SK-N-SH (cell line): ENCODE data around the gene YBX2.

Experiments used
- CHD2 ChIP-seq: fragments of 150-350 bp; IDR thresholded peaks from 2 replicates; pipeline ENCODE4 v1.6.1; 2018; ENCODE audit warnings: low read length; ENCODE audit not compliant: partially characterized antibody
- CTCF ChIP-seq: fragments of 200-600 bp; sonication (generic); IDR thresholded peaks from 2 replicates; pipeline ENCODE4 v1.6.1; 2017; ENCODE audit warnings: antibody characterized with exemption, mild to moderate bottlenecking, moderate library complexity
- EP300 ChIP-seq, 2 experiments: IDR thresholded peaks; 2 replicates each; pipeline versions ENCODE4 v1.4.0 to v1.6.1; 2012; ENCODE audit warnings: borderline replicate concordance in 1 of 2, low read depth in 1 of 2, low read length in 1 of 2
- FOSL2 ChIP-seq: IDR thresholded peaks from 2 replicates; pipeline ENCODE4 v1.4.0; 2012; ENCODE audit warnings: low read depth, mild to moderate bottlenecking, moderate library complexity, borderline replicate concordance
- JUND ChIP-seq: IDR thresholded peaks from 2 replicates; pipeline ENCODE4 v1.4.0; 2012
- NFIC ChIP-seq: IDR thresholded peaks from 2 replicates; pipeline ENCODE4 v1.4.0; 2012; ENCODE audit warnings: borderline replicate concordance
- NRF1 ChIP-seq: IDR thresholded peaks from 2 replicates; pipeline ENCODE4 v1.6.1; 2012; ENCODE audit warnings: low read depth, mild to moderate bottlenecking, low read length
- PBX3 ChIP-seq: IDR thresholded peaks from 2 replicates; pipeline ENCODE4; 2012
- POLR2AphosphoS5 ChIP-seq: IDR thresholded peaks from 2 replicates; pipeline ENCODE4 v1.6.1; 2012; ENCODE audit warnings: low read depth, low read length
- RAD21 ChIP-seq: IDR thresholded peaks from 2 replicates; pipeline ENCODE4 v1.6.1; 2012; ENCODE audit warnings: mild to moderate bottlenecking, low read length
- SMC3 ChIP-seq: IDR thresholded peaks from 2 replicates; pipeline ENCODE4 v1.6.1; 2012; ENCODE audit warnings: low read depth, low read length, improper control_type of control experiment
- TEAD4 ChIP-seq: IDR thresholded peaks from 2 replicates; pipeline ENCODE4 v1.4.0; 2012; ENCODE audit warnings: mild to moderate bottlenecking, borderline replicate concordance; ENCODE audit not compliant: insufficient read depth
- USF2 ChIP-seq: fragments of 150-350 bp; IDR thresholded peaks from 2 replicates; pipeline ENCODE4 v1.6.1; 2017; ENCODE audit warnings: antibody characterized with exemption, low read length, low read depth, borderline replicate concordance
- TF ChIP-seq, protein P1 (sequence below): IDR thresholded peaks from 2 replicates; pipeline ENCODE4 v1.6.1; 2012; ENCODE audit warnings: mild to moderate bottlenecking, low read depth, low read length, moderate library complexity

- TF ChIP-seq CTCF (no peak), RAD21 (no peak), USF2 (no peak), POLR2AphosphoS5 (no peak), CHD2 (no peak), EP300 (IDR thresholded peaks at IDR 0.05; ENCODE audit: borderline replicate concordance in 1 of 2, low read depth in 1 of 2, low read length in 1 of 2) (no peak), NRF1 (no peak), TEAD4 (no peak), JUND (no peak), PBX3 (no peak), SMC3 (no peak), FOSL2 (no peak), NFIC (no peak)
- TF ChIP-seq, protein P1, sequence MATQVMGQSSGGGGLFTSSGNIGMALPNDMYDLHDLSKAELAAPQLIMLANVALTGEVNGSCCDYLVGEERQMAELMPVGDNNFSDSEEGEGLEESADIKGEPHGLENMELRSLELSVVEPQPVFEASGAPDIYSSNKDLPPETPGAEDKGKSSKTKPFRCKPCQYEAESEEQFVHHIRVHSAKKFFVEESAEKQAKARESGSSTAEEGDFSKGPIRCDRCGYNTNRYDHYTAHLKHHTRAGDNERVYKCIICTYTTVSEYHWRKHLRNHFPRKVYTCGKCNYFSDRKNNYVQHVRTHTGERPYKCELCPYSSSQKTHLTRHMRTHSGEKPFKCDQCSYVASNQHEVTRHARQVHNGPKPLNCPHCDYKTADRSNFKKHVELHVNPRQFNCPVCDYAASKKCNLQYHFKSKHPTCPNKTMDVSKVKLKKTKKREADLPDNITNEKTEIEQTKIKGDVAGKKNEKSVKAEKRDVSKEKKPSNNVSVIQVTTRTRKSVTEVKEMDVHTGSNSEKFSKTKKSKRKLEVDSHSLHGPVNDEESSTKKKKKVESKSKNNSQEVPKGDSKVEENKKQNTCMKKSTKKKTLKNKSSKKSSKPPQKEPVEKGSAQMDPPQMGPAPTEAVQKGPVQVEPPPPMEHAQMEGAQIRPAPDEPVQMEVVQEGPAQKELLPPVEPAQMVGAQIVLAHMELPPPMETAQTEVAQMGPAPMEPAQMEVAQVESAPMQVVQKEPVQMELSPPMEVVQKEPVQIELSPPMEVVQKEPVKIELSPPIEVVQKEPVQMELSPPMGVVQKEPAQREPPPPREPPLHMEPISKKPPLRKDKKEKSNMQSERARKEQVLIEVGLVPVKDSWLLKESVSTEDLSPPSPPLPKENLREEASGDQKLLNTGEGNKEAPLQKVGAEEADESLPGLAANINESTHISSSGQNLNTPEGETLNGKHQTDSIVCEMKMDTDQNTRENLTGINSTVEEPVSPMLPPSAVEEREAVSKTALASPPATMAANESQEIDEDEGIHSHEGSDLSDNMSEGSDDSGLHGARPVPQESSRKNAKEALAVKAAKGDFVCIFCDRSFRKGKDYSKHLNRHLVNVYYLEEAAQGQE = no peak
Observed at GRCh38 chr17:7282752-7283321, 11.6 kb downstream of the YBX2 start.
